Measurements from ENCODE around the gene DEFB114. TPM values are rescaled to one million over a fixed set of nuclear protein-coding genes. Genes with fewer than 3 reads are reported as not detected.

DEFB114 gene, protein sequence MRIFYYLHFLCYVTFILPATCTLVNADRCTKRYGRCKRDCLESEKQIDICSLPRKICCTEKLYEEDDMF
- not detected for total RNA-seq

DNA sequence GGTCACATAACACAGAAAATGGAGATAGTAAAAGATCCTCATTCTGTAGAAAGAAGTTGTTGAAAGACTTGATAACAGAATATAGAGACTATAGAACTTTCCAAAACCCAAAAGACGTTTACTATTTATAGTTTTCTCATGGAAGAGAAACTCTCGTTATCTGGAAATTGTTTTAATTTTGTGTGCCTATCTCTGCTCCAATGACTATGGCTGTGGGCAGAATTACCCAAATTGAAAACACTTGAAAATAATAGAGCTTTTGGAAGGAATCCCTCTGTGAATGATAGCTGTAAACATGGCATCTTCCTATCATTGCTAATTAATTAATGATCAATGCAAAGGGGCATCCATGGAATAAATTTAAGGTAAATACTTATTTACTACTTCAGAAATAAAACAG, at the start of gene DEFB114:
DEFB114 (minus strand) TSS at position 101 of the 400 bp plus-strand sequence; CDS start at position 42, 59 bp downstream.

DNA sequence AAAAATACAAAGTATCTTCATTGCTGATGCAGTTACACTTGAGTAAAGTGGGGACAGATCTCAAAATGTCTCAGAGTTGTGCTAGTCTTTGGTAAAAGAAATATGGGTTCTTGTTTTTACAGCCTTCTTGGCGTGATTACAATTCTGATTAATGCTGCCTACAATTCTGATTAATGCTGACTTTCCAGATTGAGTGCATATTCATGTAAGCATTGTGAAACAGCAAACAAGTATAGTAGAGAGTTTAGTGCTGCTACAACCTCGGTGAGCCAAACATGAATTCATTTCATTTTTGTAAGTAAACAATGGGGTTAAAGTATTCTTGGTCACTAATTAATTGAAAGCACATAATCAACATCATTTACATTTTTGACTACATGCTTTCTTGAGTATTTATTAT, 5.6 kb upstream of the DEFB114 start, which contains the start of gene DEFB113:
DEFB113 (minus strand) TSS at position 21 of the 400 bp plus-strand sequence; CDS start at position 21, 0 bp downstream.

Other genes starting within 250 kb of the DEFB114 start
- not detected for gene CRISP3, start 219.8 kb downstream of the DEFB114 start, total RNA-seq
- gene PGK2, start 176.9 kb downstream of the DEFB114 start, total RNA-seq = not detected
- not detected for gene CRISP1, start 97.6 kb downstream of the DEFB114 start, total RNA-seq
- gene DEFB113, start 5.5 kb upstream of the DEFB114 start, total RNA-seq = not detected
- not detected for gene DEFB110, start 57.8 kb upstream of the DEFB114 start, total RNA-seq
- not detected for gene DEFB112, start 85.8 kb upstream of the DEFB114 start, total RNA-seq

Data from parietal lobe (tissue), 1 donor.